ENCODE data around the gene KLHL25. TPM values are rescaled to one million over a fixed set of nuclear protein-coding genes. Genes with fewer than 3 reads are reported as not detected.
"Not testable (repeated sequence)": the region's sequence is repeated elsewhere in the genome, so short reads cannot be mapped to it uniquely, and the experiment has no call there.

KLHL25 gene, protein sequence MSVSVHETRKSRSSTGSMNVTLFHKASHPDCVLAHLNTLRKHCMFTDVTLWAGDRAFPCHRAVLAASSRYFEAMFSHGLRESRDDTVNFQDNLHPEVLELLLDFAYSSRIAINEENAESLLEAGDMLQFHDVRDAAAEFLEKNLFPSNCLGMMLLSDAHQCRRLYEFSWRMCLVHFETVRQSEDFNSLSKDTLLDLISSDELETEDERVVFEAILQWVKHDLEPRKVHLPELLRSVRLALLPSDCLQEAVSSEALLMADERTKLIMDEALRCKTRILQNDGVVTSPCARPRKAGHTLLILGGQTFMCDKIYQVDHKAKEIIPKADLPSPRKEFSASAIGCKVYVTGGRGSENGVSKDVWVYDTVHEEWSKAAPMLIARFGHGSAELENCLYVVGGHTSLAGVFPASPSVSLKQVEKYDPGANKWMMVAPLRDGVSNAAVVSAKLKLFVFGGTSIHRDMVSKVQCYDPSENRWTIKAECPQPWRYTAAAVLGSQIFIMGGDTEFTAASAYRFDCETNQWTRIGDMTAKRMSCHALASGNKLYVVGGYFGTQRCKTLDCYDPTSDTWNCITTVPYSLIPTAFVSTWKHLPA
- total RNA-seq: 5.1 TPM
- long read RNA-seq, full-length matches to known transcripts: 6 of 14 reads
- long read RNA-seq, partial matches to known transcripts: 6 of 14 reads
- long read RNA-seq, other reads (novel, unspliced or antisense): 2 of 14 reads

DNA sequence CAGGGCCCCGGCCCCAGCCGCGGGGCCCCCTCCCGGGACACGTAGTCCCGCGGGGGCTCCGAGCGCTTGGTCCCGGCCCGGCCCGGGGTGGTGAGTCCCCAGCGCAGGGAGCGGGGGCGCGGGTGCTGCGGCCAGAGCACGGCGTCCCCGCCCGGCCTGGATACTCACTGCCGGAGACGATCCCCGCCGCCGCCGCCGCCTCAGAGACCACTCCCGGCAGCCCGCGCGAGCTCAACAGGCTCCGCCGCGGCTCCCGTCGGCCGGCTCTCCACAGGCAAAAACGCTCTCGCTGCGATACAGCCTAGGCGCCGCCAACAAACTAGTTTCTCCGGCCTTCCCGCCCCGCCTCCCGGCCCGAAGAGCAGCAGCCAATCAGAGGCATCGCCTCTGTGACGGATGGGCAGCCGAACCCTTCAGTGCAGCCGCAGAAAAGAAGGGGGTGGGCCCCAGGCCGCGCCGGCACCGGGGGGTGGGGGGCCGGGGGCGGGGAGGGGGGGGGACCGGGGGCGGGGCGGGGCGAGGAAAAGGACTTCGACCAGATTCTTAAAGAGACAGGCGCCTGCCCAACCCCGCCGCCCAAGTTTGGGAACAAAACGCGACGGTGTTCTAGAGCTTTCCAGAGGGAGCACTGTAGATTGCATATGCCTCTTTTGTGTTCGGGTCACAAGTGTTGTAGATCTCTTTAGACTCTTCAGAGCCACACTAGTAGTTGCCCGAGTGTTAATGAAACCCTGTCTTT, at the start of gene KLHL25:
Gene KLHL25 (minus strand): TSS at position 328 of the 739 bp plus-strand sequence. CDS start 25,115 bp downstream, outside the sequence.
- peak; percentile 98 for DNase-seq (ENCODE audit: low spot score)
- intact Hi-C loops (cut with DNase I): loop anchor here (5.0 kb wide), 1 partner anchor 37 kb away; no protein-coding TSS in a partner anchor

DNA sequence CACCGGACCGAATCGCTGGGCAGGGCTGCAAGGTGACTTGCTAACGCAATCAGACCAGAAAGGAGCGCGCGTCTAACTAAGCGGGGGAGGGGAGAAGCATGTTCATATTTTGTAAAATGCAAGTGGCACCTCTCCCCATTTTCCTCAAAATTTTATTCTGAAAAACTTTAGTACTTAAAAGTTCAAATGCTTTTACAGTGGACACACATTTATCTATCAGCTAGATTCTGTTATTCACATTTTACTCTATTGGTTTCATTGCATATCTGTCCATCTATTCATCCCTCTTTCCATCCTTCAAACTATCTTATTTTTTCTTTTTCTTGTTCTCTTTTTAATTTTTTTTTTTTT, 46.1 kb upstream of the KLHL25 start:
- no peak for DNase-seq (ENCODE audit: low spot score)
- intact Hi-C loops (cut with DNase I): loop anchor here (1.0 to 10.0 kb wide), 2 partner anchors 110 to 516 kb away; no protein-coding TSS in a partner anchor

DNA sequence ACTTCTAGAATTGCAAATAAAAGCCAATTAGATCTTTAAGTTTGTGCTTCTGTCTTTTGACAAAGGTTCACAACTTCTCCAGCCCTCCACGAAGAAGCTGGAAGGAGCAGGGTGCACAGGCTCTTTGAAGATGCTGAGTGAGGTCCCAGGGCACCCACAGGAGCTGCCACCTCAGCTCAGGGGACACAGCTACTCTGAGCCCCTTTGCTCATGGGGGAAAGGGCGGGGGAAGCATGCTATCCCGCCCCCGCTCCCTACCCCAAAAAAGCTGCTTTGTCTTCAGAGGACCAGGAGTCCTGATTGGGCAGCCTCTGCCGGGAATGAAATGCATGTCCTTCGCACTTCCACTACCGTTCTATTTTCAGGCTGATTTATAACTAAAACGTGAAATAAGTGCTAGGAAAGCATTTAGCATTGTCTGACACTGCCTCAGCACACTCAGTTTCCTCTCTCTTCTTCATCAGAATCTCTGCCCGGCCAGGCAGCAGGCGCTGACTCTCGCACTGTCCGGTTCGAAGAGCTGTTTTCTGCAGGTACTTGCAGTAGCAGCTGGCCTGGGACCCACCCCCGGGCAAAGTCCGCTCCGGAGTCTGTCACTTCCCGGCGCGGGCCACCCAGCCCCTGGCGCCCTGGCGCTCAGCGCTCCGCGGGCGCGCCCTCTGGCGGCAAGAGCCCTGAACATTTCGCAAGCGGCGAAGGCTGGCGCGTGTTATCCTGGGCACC, 45.5 kb upstream of the KLHL25 start:
- intact Hi-C loops (cut with DNase I): loop anchor here (1.0 to 10.0 kb wide), 2 partner anchors 110 to 515 kb away; no protein-coding TSS in a partner anchor
- peak; percentile 91 for DNase-seq (ENCODE audit: low spot score)

DNA sequence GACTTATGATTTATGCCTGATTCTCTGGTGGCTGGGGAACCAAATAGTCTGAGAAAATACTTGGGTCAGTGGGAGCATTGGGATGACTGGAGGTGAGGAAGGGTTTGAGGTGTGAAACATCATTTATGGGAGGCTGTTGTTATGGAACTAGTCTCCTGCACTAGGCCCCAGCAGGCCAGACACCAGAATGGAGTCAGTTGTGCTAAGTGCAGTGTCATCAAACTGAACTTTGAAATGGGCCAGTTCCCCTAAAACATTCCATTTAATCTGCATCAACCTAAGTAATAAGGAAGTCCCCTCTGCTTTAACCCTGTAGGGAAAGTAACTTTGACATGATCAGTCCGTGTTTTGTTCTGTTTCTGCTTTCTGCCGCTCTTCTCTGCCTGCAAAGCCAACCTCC, 44.9 kb upstream of the KLHL25 start:
- no peak for DNase-seq (ENCODE audit: low spot score)
- intact Hi-C loops (cut with DNase I): loop anchor here (1.0 to 10.0 kb wide), 2 partner anchors 109 to 515 kb away; no protein-coding TSS in a partner anchor

DNA sequence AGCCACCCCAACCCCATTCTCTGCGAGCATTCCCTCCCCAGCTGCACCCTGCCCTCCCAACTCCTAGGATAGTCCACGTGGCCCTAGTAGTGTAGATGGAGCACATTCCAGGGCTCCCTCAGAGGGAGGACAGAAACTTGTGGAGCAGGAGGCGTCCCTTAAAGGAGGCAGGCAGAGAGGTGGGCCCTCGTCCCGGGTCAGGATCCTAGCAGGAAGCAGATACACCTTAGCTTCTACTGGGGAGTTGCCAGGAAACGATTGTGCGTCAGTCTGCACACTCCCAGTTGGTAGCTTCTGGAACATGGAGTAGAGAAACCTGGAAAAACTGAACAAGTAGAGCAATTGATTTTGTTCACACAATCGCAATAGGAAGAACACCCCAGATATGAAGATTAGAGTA, 43.9 kb upstream of the KLHL25 start:
- DNase-seq (ENCODE audit: low spot score): no peak
- intact Hi-C loops (cut with DNase I): no loop called here

DNA sequence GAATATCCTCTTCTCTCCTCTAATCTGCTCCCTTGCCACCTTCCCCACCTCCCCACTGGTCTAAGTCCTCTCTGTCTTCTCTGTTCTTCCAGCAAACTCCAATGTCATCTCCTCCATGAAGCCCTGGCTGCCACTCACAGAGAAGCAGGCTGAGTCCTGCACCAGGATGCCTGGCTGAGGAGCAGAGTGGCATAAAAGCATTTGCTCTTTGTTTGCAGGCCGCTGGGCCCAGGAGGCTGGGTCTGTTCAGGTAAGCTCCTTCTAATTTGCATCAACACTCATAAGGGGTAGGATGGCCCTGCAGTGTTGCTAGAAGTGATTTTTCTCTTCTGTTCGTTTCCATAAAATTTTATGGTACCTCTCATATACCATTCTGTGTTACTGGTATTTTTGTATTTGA, 43.2 kb upstream of the KLHL25 start:
- intact Hi-C loops (cut with DNase I): no loop called here
- no peak for DNase-seq (ENCODE audit: low spot score)

- no peak for DNase-seq (ENCODE audit: low spot score)
- intact Hi-C loops (cut with DNase I): no loop called here
Measured at GRCh38 chr15:85837011-85837433, 42.3 kb upstream of the KLHL25 start.

DNA sequence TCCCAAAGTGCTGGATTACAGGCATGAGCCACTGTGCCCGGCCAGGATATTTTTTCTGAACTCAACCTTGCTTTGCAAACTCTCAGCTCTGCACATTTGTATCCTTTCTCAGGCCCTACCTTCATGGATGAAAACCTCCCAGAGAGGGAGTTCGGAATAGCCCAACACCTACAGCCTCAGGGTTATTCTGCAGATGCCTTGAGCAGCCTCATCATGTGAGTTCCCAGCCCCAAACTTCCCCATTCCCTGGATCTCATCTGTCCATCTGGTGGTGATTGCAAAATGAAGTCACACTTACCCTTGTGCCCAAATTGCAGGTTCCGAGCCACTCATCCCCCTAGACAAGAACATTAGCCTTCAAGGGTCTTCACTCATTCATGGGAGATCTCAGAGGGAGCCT, 39.9 kb upstream of the KLHL25 start:
- intact Hi-C loops (cut with DNase I): no loop called here
- DNase-seq (ENCODE audit: low spot score): no peak

GRCh38 chr15:85832394-85832793, 37.7 kb upstream of the KLHL25 start:
- DNase-seq (ENCODE audit: low spot score): no peak
- intact Hi-C loops (cut with DNase I): no loop called here

DNA sequence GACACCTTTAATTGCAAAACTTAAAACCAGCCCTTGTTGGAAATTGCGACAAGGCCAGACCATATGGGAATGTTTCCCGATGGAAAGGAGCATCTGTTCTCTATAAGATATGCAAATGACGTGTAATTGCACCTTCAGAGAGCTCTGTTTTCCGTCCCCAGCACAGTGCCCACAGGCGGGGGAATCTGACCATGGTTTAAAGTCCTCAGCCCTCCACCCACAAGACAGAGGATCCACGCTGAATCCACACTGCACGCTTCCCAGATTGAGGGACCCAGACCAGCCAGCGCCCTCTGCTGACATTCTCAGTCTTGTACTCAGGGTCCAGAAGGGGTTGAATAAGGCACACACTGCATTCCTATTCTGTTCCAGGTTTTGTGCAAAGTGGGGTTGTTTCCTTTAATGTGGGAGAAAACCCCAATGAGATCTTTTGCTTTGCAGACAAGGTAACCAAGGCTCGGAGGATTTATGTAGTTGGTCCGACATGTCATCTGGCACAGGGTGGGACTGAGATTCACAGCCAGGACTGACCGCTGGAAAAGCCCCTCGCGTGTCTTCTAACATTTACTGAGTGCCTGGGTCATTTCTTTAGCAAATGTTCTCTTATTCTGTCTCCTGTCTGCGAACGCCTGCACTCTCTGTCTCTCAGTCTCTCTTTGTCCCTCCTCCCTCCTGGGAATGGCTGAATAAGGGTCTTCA, 36.8 kb upstream of the KLHL25 start:
- intact Hi-C loops (cut with DNase I): no loop called here
- DNase-seq (ENCODE audit: low spot score): no peak

DNA sequence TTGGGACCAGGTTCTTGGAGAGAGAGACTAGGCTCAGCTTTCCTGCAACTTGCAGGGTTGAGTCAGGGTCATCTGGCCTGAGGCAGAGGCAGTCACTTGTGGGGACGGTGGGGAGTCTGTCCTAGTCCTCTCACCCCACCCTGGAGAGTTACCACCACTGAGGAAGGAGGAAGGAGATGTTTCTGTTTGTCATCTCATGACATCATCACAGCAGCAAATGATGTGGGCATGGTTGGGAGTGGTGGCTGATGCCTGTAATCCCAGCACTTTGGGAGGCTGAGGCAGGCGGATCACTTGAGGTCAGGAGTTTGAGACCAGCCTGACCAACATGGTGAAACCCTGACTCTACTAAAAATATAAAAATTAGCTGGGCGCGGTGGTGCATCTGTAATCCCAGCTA, 35.0 kb upstream of the KLHL25 start:
- intact Hi-C loops (cut with DNase I): loop anchor here (5.0 kb wide), 1 partner anchor 67 kb away; no protein-coding TSS in a partner anchor
- not testable (repeated sequence) for DNase-seq (ENCODE audit: low spot score)

DNA sequence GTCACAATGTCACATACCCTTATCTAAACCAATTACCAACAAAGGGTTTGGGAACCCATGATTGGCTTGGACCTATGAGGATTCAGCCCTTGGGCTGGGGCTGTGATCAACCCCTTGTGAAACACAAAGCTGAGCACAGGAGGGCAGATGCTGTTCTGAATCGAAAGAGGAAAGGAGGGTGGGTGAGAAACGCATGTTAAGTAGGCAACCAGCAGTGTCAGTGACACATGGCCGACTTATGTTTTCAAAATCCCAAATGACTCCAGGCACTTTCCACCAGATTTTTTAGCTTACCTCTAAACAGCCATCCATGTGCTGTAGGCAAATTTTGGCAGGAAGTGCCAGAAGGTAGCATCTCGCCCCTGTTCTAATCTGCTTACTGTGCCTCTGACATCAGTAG, 34.1 kb upstream of the KLHL25 start:
- no peak for DNase-seq (ENCODE audit: low spot score)
- intact Hi-C loops (cut with DNase I): loop anchor here (5.0 kb wide), 1 partner anchor 67 kb away; no protein-coding TSS in a partner anchor

- DNase-seq (ENCODE audit: low spot score): no peak
- intact Hi-C loops (cut with DNase I): loop anchor here (5.0 kb wide), 1 partner anchor 66 kb away; no protein-coding TSS in a partner anchor
Measured at GRCh38 chr15:85828126-85828525, 33.4 kb upstream of the KLHL25 start.

DNA sequence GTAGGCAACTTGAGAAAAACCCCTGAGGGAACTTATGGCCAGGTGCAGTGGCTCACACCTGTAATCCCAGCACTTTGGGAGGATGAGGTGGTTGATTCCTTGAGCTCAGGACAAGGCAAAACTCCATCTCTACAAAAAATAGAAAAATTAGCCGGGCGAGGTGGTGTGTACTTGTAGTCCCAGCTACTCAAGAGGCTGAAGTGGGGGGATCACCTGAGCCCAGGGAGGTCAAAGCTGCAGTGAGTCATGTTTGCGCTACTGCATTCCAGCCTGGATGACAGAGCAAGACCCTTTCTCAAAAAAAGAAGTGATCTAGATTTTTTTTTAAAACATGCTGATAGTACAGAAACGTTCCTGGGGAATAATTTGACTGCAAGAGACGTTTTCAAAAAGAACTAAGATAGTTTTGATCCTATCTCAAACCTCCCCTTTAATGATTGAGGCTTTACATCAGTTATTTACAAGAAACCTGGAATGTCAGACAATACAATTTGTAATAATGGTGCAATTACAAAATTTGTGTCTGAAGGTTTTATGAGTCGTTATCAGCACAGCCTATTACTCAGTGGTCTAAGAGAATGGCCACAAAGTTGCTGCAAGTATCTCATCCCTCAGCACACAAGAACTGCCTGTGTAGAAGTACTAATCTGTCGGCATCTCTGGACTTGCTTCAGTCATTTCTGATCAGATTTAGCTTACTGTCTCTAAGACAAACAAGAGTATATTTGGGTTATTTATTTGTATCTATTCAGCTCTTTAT, 32.2 kb upstream of the KLHL25 start:
- no peak for DNase-seq (ENCODE audit: low spot score)
- intact Hi-C loops (cut with DNase I): loop anchor here (5.0 kb wide), 1 partner anchor 65 kb away; no protein-coding TSS in a partner anchor

GRCh38 chr15:85825719-85826118, 31.0 kb upstream of the KLHL25 start:
- intact Hi-C loops (cut with DNase I): loop anchor here (5.0 kb wide), 1 partner anchor 63 kb away; no protein-coding TSS in a partner anchor
- DNase-seq (ENCODE audit: low spot score): no peak

GRCh38 chr15:85825118-85825517, 30.4 kb upstream of the KLHL25 start:
- no peak for DNase-seq (ENCODE audit: low spot score)
- intact Hi-C loops (cut with DNase I): loop anchor here (5.0 kb wide), 1 partner anchor 63 kb away; no protein-coding TSS in a partner anchor

- intact Hi-C loops (cut with DNase I): no loop called here
Measured at GRCh38 chr15:85821545-85821944, 26.8 kb upstream of the KLHL25 start.

DNA sequence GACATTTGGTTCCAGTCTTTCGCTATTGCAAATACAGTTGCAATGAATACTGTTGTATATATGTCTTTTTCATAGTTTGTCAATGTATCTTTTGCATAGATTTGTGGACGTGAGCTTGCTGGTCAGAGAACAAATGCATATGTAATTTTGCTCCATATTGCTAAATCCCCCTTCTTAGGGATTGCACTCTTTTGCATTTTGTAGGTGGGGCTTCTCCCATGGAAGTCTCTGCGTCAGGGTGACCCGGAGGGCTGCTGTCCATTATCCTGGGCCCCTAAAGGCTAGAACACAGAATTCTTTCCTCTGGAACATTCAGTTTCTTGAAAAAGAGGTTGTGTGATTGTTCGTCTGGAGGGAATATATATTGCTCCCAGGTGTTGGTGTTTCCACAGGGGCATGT, 25.2 kb upstream of the KLHL25 start:
- intact Hi-C loops (cut with DNase I): no loop called here
- DNase-seq (ENCODE audit: low spot score): no peak

More at GRCh38 chr15:85821545-85821944, 26.8 kb upstream of the KLHL25 start:
- DNase-seq (ENCODE audit: low spot score): no peak

Measured in cardiac septum (tissue), 1 donor.